Limb (tissue), 2 donors: ENCODE data around the gene SERPINB4.

ENCODE experiments used
- DNase-seq, 2 donors: peaks; one replicate each; pipeline ENCODE4 v3.0.0-alpha.2; 2016; ENCODE audit errors: extremely low spot score in 2 of 2

The SERPINB4 gene

DNA sequence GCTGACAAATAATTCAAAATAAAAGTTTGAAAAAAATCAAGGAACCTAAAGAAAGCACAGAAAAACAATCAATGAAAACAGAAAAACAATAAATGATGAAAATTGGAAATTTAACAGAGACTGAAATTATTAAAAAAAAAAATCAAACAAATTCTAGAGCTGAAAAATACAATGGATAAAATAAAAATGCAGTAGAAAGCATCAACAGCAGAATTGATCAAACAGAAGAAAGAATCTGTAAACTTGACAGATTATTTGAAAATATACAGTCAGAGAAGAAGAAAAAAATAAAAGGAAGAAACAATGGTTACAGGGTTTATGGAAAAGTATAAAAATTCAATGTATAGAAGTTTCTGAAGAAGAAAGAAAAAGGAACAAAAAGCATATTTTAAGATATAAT is 16.2 kb downstream of the SERPINB4 start:
- DNase-seq = no peak

DNA sequence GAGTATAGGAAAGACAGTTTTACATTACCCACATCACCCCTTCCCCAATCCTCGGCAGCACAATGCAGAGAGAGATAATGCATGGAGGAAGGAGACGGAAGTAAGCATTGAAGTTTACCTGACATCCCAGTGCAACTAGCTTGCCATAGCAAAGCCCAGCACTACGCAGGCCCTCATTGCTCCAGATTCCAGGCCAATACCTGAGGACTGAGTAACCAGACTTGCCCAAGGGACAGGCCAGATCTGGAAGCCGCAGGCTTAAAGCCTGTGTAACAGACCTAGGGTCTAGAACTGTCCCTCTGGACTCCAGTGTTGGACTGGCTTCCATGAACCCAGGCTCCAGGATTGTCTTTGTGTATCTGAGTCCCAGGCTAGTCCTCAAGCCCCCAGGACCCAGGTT is 17.6 kb downstream of the SERPINB4 start:
- no peak for DNase-seq

DNA sequence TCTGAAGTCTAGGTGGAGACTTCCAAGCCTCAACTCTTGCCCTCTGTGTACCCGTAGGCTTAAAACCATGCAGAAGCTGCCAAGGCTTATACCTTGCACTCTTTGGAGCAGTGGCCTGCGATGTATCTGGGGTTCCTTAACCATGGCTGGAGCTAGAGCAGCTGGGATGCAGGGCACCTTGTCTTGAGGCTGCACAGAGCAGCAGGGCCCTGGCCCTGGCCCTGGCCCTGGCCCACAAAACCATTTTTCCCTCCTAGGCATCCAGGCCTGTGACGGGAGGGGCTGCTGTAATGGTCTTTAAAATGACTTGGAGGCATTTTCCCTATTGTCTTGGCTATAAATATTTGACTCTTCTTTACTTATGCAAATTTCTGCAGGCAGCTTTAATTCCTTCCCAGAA is 19.2 kb downstream of the SERPINB4 start:
- DNase-seq = no peak

DNA sequence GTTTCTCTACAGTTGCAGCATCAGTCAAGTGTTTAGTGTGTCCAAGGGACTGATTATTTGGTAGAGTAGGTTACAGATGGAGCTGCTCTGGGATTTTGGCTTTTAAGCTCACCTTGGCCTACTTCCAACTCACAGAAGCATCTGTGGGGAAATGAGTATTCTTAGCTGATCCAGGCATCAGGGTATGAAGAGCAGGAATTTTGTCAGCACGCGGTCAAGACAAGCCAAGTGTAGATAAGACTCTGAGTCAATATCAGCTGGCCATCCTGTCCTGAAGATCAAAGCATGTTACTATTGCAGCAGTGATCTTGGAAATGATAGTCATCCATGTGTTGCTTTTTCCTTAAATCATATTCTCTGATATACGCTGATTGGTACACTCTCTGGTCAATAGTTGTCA is 24.4 kb downstream of the SERPINB4 start:
- no peak for DNase-seq

DNA sequence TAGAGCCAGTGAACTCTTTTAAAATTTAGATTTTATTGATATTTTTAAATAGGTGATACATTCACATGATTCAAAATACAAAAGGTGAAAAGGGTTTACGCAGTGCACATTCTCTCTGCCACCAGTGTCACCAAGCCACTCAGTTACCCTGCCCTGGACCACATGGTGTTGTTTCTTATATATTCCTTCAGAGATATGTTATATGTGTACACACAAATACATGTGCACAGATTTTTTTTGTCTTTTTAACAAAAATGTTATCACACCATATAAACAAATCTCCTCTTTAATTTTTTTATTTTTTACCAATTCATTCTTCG is 26.2 kb downstream of the SERPINB4 start:
- DNase-seq = no peak

DNA sequence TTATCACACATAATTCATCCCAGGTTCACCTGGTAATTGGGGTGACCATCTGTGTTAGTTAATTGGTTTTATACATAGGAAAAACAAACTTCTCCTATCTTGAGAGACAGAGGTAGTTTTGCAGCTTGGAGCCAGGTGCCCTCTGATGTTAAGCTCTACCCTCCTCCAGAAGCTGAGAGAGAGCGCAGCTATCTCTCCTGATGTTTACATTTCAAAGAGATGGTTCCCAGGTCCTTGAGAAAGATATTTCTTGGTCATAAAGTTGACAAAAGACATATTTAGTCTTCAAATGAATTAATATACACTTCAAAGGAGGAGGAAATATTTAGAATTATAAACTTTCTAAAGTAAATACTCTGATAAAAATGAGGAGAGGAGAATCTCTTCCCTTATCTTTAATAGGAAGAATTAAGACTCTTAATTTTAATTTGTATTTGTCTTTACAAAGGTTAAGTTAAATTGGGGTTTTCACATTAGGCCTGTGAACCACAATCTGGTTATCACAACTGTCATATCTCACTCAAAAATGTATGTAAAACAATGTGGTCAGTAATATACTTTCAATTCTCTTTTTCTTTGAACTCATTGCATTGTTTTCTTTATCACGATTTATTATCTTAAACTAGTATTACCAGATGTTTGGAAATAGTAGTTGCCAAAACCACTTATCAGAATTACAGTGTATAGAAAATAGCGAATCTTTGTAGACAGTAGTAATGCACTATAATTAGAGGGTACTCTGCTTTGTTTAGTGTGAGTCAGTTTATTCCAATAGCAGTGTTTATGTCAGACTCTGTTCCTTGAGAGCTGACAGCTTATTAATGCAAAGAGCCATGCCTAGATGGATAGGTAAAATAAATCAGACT is 26.8 kb downstream of the SERPINB4 start:
- no peak for DNase-seq

DNA sequence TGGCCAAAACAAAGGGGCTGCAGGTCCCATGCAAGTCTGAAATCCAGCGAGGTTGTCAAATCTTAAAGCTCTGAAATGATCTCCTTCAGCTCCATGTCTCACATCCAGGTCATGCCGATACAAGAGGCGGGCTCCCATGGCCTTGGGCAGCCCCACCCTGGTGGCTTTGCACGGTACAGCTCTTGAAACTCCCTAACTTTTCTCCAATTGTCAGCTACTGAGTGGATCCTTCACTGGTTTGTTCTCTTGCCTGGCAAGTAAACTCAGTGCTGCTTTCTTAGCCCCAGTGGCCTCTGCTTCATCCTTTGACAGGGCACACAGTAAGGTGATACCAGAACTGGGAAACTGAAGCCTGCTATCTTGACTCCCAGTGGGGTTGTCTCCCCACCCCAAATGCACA is 30.6 kb downstream of the SERPINB4 start:
- no peak for DNase-seq

DNA sequence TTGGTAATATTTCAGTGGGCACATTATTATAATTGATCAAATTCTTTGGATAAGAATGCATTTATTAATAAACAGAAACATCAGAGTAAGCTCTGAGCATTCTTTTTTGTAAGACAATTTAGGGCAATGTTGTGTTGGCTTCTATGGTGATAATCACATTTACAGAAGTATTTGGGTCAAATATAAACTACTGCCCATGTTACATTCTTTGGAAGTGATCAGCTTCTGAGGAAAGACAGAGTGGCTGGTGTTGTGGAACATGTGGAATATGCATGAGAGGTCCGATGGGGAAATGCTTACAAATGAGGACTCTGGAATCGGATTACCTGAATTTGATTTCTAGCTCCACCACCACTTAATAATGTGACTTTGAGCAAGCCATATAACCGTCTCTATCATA is 37.5 kb downstream of the SERPINB4 start:
- DNase-seq = no peak

DNA sequence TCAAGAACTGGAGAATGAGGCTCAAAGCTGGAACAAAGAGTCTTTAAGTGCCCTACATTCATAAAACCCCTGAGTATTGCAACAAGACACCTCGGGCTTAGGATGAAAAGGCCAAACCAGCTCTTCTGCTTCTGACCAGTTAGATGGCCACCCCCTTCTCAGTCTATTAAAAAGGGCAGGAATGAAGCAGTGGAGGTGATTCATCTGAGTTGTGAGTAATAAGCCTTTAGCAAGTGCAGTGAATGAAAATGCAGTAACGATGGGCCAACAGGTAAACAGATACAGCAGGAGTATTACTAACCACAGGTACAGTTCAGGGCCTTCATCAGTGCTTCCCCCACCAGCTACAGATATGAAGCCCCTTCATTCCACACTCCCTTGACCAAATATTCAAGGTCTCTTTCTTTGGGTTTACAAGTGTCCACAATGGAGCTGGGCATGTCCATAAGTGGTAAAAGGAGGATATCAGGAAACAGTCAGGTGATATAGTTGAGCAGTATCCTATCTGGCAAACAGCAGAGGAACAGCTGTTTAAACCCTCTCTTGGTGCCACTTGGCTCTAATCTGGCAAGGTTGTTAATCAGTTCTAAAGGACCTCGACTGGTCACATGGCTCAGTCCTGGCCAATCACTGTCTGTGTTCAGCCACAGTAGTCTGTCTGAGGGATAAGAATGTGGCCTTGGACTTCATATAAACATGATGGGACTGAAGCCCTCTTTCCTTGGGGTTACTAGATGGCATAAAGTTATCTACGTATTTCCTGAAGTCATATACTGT is 39.1 kb downstream of the SERPINB4 start:
- no peak for DNase-seq

DNA sequence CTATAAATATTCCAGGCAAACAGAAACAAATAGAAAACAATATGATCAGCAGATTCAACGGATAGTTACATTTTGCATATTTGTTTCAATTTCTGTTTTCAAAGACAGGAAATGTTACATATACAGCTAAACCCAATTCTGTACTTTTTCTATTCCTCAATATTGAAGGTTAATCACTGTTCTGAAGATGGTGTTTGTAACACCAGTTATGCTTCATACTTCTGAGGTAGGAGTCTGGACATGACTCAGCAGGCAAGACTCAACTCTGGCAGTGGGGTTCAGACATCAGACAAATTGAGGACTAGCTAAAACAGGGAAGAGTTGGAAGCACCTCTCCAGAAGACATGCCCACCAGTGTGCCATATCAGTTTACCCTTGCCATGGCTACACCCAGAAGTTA is 40.3 kb downstream of the SERPINB4 start:
- DNase-seq = no peak

DNA sequence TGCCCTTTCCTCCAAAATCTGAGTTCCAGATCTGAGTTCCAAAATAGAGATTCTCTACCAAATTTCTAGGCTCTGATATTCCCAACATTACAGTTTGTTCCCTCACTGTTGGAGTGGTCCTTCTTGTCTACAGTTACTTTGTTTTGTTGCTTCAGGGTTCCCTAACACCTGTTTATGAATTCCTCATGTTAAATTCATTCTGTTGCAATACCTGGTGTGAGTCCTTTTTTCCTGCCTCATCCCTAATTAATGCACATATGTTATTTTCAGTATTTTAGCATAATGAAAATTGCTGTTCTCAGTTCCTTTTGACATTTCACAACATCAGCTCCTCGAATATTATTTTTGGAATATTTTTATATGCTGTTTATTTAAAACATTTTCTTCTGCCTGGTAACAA is 40.7 kb downstream of the SERPINB4 start:
- DNase-seq = no peak

DNA sequence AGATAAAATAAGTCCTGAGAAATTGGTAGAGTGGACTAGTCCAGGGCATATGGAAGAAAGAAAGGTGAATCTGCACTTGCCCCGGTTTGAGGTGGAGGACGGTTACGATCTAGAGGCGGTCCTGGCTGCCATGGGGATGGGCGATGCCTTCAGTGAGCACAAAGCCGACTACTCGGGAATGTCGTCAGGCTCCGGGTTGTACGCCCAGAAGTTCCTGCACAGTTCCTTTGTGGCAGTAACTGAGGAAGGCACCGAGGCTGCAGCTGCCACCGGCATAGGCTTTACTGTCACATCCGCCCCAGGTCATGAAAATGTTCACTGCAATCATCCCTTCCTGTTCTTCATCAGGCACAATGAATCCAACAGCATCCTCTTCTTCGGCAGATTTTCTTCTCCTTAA is 47.1 kb downstream of the SERPINB4 start:
- no peak for DNase-seq

DNA sequence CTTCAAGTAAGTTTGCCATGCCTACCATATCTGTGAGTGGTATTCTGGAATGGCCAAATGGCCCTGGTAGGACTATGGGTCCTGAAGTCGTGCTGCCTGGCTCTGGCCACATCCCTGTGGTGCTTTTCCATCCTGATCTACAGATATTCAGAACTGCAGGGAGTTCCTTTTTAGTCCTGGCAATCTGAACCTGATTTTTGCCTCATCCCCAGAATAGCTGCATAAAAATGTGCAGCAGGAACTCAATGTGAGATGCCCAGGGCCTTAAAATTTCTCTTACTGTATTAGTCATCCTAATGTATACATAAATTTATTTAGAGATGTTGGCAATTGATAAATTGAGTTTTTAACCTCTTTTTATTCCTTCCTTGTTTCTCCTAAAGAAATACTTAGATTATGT is 51.6 kb downstream of the SERPINB4 start:
- DNase-seq = no peak

DNA sequence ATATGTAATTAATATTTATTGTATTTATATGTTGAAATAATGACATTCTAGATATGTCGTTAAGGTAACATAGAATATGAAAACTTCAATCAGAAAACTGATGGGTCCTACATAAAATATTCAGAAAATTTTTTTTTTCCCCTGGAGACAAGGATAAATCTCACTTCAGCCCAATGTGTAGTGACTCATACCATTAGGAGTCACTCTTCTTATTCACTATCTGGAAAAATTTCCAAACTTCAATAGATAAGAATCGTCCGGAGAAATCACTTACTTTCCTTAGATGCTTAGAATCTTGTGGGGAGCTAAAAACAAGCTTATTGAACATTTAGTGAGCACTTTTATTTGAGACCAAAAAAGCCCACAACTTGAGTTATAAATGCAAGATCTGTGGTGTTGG is 52.3 kb downstream of the SERPINB4 start:
- no peak for DNase-seq

DNA sequence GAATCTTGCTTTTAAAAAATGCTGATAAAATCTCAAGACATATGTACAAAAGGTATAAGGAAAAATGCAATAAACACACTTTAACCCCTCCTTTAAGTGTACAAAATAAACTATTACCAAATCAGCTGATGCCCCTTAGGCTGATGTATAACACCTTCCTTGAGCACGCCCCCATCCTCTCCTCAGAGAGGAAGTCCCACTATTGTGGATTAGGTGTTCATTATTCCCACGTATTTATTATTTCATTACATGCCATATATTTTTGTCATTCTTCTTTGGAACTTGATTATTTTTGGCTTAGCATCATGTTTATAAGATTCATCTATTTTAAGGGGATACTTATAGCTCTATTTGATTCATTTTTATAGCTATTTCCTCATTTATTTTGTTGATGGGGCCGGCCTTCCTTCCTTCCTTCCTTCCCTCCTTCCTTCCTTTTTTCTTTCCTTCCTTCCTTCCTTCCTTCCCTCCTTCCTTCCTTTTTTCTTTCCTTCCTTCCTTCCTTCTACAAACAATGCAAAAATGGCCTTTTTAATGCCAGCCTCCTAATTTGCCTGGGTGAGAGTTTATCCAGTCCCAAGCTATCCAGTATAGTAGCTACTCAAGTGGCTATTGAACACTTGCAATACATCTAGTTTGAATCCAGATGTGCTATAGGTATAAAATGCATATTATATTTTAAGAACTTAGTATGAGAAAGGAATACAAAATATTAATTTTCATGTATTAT is 52.9 kb downstream of the SERPINB4 start:
- DNase-seq = no peak

DNA sequence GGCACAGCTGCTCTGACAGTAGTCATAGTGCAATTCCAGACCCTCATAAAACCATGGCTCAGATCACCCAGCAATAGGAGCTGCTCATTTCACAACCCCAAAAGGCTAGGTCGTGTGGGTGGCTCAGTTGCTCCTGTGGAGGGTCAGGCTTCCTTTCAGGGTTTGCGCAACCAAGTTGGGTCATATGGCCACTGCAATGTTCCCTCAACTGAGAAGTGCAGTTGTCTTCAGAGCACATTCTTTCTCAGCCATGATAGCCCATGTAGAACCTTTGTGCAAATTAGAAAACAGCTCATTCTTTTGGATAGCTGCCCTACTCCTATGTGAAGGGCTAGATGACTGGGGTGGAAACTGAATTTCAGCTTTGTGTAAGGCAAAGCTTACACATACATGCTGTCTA is 53.7 kb downstream of the SERPINB4 start:
- no peak for DNase-seq

DNA sequence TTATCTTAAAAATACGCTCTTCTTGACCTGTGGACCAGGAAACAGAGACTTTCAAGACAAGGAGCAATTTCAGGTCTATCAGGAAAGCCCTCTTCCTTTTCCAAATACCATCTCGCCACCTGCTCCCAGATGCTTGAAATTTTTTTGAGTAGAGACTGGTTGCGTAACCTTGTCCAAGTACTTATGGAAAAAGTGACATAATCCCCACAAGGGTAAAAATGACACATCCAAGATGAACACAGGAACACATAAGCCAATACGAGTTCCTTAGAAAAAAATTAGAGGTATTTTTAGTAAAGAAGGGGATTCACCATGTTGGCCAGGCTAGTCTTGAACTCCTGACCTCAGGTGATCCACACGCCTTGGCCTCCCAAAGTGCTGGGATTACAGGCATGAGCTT is 55.1 kb downstream of the SERPINB4 start:
- no peak for DNase-seq
